ENCODE results near the gene BBIP1.
A peak's percentile ranks its signal among the peaks of the same experiment; 100 is the strongest.
"Not testable (repeated sequence)": the region's sequence is repeated elsewhere in the genome, so short reads cannot be mapped to it uniquely, and the experiment has no call there.

Gene BBIP1

DNA sequence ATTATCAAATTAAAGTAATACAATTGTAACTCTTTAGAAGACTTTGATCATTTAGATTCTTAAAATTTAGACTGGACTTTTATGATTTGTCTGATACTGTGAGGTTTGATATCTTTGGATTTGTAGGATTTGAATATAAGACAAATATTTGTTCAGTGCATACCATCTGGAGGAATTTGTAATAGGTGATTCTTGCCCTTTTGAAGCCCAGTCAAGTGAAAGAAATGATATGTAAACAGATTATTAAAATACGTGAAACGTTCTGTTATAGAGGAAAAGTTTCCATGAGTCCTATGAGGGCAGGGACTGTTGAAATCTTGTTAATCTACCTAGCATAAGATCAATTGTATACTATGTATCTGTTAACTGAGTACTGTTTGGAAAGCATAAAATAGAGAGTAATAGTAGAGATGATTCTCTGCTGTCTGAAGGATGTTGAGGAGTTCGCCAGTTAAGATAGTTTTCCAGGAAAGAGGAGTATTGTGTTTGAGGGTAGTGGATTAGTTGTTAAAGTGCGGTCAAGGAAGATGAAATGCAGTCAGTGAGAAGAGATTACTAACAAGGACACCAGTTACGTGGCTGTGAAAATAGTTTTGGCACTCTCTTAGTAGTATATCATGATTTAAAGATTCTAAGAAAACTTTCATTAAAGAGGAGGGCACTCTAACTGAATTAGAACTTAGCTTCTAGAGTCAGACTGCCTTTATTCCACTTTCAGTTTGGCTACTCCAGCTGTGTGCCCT lies 32.9 kb downstream of the BBIP1 start:
- no peak for DNase-seq (ENCODE audit: low spot score)

DNA sequence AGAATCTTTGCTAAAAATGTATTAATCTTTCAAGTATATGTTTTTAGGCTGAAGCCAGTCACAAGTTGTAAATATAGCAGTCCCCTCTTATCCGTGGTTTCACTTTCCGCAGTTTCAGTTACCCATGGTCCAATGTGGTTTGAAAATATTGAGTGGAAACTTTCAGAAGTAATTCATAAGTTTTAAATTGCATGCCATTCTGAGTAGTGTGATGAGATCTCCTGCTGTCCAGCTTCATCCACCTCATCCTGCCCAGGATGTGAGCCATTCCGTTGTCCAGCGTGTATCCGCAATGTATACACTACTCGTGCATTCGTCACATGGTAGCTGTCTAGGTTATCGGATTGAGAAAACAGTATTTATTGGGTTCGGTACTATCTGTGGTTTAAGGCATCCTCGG lies 35.1 kb downstream of the BBIP1 start:
- DNase-seq (ENCODE audit: low spot score), result no peak

DNA sequence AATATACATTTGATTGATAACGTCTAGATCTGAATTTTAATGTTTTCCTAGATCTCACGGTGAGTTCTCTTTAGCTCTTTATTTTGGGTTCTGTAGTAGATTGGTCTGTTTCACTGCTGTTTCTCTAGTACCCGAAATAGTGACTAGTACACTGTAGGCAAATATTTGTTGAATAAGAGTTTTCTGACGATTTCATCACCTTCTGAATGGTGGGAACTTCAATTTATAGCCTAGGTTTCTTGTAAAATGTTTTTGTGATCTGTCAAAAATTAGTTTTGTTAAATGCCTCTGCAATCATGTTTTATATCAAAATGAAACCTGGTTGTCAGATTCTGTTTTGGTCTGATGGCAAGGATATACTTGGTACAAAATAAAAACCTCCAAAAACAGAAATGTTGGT lies 37.1 kb downstream of the BBIP1 start:
- no peak for DNase-seq (ENCODE audit: low spot score)

DNA sequence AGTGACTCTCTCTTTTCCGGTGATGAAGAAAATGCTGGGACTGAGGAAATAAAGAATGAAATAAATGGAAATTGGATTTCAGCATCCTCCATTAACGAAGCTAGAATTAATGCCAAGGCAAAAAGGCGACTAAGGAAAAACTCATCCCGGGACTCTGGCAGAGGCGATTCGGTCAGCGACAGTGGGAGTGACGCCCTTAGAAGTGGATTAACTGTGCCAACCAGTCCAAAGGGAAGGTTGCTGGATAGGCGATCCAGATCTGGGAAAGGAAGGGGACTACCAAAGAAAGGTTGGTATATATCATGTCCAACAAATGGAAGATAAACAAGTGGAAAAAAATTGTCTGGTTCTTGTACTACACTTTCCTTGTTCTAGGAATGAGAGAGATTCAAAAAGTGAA lies 37.7 kb downstream of the BBIP1 start:
- DNase-seq (ENCODE audit: low spot score), result no peak

DNA sequence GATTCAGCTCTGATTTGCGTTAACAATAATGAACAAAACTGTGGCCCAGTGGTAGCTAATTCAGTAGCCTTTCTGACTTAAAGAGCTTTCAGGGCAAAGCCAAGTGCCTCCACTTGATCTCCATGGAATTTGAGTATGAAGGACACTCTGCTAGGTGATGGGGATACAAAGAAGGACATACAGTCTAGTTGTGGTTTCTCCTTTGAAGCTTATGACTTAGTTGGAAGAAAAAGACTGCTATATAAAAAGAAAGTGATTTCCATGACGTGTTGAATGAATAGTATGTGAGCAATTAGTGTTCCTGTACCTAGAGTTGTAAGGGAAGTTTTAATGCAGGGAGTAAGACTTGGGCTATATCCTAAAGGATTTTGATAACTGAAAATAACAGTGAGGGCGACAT lies 39.0 kb downstream of the BBIP1 start:
- DNase-seq (ENCODE audit: low spot score), result no peak

DNA sequence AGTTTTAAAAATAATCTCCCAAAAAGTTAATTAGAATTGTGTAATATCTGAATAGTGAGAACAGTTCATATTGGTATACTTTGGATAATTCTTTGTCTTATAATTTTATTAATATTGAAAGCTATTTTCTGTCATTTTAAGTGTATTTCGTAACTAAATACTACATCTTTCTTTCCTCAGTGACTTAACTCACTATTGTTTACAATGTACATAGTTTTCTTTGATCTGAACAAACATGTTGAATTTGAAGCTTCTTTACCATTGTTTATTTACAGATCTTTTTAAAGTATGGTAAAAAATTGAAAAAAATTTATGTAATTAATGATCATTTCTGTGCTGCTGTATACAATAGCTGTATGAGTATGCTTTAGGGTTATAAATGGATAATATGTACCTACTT lies 42.2 kb downstream of the BBIP1 start:
- DNase-seq (ENCODE audit: low spot score), result no peak

DNA sequence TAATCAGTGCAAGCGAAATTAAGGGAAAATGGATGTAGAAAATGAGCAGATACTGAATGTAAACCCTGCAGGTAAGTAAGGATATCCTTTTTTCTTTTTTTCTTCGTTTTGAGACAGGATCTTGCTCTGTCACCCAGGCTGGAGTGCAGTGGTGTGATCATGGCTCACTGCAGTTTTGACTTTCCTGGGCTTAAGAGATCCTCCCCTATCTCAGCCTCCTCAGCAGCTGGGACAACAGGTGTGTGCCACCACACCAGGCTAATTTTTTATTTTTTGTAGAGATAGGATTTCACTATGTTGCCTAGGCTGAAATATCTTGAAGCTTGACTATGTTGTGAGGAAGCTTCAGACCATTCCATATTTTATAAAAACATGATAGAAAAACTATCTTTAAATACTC lies 43.0 kb downstream of the BBIP1 start:
- DNase-seq (ENCODE audit: low spot score), result no peak

DNA sequence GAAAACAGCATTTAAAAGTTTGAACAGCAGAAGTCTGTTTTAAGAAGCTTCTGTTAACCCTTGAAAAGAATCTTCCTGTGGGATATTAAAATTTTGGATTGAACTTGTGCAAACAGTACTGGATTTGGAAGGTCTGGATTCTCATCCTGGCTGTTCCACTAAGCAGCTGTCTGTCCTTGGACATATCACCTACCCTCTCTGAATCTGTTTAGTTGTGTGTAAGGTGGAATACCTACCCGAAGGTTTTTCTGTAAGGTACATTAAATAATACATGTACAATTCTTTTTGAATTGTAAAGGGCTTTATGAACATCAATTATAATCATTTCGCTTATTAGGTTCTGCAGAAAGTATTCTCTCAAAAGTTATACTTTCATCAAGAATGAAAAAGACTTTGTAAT lies 45.0 kb downstream of the BBIP1 start:
- DNase-seq (ENCODE audit: low spot score), result no peak

DNA sequence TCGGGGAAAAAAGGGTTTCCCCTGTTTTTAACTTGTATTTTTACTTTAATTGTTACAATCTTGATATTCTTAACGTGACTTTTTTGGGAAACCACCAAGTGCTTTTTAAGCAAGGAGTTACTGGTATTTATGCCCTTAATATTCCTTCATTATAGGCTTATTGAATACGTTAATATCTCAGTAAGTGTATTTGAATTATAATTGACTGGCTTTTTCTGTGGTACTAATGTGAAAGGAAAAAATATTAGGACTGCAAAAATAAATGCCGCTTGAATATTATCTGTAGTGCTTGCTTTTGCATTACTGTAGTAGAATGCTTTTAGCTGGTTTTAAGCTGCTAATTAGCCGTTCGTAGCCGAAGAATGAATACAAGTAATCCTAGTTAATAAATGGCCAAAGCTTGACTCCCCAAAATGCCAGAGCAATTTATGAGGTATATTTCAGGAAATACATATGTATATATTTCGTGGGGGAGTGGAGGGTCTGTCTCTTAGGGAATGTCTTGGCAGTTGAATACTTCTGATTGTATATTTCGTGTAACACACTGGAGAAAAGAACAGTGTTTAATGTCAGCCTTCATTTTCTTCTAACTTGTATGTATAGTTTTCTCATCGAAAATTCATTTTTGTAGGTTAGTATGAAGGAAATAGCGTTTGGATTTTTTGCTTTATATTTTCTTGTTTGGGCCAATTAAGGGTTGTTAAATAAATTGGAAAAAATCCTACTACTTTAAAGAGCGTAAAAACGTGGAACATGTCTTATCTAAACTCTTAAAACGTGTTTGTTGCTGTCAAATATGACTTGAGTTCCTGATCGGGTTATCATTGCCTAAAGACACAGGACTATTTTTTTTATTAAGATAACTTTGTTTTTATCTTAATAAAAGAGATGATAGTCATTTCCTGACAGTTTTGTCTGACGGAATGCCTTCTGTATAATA lies 45.7 kb downstream of the BBIP1 start:
- no peak for DNase-seq (ENCODE audit: low spot score)

DNA sequence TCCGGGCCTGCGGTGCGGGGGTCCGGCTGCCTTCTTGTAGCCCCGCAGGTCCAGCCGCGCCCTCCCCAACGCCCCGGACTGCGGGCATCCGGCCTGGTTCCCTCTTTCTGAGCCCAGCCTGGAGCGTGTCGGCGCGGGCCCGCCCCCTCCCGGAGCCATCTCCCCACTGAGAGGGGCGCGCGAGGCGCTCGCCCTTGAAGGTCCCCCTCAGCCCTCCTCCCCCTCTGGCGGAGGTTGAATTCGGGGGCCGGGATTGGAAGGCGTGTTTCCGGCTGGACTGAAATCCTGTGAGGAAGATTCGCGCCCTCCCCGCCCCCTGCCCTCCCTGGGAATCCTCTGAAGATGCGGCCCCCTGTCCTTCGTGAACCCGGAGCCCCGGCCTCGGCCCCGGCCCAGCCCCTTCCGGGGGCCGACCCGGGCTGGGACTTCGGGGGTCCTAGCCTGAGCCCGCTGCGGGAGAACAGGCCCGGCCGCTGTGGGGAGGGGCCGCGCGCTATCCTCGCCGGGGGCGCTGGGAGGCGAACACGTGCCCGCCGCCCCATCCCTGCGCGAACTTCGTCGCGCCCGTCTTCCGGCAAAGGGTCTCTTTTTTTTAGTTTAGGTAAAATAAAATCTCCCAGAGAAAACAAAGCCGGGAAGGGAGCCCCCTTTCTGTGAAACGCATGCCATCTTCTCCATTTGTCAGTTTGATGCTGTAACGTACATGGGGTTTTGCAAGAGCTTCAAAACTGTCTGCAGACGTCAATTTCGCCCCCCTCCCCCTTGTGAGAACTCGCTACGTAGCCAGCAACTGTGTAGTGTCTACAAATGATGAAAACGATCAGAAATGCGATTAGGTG lies 46.6 kb downstream of the BBIP1 start:
- no peak for DNase-seq (ENCODE audit: low spot score)

DNA sequence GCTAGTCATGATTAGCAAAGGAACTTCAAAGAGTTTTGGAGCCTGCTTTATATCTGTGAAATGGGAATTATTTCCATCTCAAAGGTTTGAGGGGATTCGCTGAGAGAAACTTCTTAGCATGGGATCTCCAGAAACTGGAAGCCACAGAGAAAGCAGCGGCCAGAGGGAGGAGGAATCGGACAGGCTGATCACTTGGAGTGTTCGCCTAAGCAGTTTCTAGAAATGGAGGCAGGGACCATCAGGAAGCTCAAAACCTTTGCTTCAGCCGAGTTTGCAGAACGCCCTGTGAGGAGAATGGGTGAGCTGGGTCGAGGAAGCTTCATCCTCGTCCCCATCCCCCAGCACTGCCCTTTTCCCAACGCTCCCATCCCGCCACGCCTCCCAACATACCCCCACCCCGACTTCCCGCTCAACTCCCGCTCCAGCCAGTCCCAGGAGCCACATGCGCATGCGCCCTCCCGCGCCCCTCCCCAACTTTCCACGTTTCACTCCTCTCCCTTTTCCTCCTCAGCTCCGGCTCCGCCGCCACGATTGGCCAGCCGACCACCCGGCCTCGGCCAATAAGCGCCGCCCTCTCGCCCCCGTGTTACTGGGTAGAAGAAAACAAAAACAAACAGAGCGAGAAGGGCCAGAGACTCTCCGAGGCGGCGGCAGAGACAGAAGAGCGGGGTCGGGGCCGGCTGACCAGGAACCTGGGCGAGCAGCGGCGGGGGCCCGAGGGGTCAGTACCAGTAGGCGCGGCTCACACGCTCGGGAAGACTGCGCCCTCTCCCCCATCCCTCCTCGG lies 47.5 kb downstream of the BBIP1 start, which contains the start of gene PDCD4:
Gene PDCD4, plus strand, starts transcription at position 631 of the 787 bp plus-strand sequence. CDS start 4,100 bp downstream, outside the sequence.
- DNase-seq (ENCODE audit: low spot score), result peak; percentile 77

DNA sequence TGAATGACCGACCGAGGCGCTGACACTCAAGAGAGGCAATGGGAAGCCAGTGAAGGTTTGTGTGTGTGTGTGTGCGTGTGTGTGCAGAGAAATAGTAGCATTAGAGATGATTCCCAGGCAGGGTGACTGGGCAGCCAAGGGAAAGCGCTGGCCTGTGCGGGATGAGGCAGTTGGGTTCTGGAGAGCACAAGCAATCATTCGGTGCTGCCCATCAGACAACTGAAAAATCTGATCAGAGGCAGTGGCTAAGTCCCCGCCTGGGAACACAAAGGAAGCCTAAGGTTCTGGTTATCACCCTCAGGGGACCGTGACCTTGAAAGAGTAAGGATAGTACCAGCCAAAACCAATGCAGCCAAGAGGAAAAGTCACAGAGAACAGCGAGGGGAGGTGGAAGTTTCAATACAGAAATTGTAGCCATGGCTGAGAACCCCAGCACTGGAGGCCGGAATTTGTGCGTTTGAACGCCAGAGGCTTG lies 48.1 kb downstream of the BBIP1 start:
- no peak for DNase-seq (ENCODE audit: low spot score)

DNA sequence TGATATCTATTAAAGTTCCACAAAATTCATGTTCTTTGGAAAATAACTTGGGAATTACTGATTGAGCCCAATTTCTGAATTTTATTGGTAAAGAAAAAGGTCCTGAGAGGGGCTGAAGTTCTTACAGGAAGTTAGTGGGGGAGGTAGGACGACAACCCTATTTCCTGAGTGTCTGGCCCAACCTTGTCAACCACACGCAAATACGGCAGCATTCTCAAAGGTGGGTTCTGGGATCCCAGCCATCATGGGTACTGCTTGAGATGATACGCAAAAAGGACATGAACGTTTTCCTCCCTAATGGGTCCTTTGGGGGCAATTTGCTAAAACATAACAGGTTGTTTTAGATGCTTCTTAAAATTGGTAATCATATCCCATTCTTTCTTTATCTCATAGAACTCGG lies 50.0 kb downstream of the BBIP1 start:
- DNase-seq (ENCODE audit: low spot score), result no peak

DNA sequence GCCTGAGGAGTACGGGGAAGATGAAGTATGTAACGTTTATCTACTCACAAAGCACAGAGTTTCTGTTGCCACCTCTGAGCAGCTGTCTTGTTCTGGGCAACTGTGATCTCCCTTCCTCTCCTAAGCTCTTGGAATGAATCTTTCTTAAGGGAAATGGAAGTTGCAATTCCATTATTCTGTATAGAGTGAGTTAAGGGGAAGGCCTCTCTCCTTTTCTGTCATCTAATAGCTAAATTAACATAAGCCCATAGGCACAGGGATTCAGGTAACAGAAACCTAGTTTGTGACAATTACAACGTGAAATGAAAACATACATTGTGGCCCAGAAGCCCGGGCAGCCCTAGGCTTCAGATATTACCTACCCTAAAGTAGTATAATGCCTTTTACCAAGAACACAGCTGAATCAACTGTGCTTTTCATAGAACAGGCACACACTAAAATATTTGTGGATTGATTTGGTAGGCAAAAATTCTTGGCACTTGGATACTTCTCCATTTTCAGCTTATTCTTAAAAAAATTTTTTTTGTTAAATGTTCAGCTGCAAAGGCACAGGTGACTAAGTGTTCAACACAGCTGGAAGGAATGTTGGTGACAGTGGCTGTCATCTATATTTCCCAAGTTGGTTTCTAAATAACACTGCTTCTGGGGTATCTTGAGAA lies 51.0 kb downstream of the BBIP1 start:
- DNase-seq (ENCODE audit: low spot score), result no peak

DNA sequence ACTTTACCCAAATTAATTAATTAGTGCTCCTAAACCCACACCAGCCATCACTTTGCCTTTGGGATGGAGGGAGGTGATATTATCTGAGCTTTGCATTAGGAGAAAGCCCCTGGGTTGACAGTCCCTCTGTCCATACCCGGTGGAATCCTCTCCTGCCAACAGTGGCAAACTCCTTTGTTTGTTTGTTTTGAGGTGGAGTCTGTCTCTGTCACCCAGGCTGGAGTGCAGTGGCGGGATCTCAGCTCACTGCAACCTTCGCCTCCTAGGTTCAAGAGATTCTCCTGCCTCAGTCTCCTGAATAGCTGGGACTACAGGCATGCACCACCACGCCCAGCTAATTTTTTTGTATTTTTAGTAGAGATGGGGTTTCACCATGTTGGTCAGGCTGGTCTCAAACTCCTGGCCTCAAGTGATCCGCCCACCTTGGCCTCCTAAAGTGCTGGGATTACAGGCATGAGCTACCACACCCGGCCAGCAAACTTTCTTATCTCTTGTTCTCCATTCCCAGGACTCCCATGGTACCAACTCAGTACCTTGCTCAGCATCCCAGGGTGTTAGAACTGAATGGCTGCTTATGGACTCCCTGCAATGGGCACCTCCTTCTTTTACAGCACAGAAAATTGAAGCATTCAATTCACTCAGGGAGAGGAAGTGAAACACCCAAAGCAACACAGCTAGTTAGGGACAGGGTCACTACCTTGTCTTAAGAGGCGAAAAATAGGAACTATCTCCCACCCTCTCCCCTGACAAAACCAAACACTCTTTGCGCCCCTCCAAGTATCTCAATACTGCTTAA lies 51.8 kb downstream of the BBIP1 start:
- not testable (repeated sequence) for DNase-seq (ENCODE audit: low spot score)

DNA sequence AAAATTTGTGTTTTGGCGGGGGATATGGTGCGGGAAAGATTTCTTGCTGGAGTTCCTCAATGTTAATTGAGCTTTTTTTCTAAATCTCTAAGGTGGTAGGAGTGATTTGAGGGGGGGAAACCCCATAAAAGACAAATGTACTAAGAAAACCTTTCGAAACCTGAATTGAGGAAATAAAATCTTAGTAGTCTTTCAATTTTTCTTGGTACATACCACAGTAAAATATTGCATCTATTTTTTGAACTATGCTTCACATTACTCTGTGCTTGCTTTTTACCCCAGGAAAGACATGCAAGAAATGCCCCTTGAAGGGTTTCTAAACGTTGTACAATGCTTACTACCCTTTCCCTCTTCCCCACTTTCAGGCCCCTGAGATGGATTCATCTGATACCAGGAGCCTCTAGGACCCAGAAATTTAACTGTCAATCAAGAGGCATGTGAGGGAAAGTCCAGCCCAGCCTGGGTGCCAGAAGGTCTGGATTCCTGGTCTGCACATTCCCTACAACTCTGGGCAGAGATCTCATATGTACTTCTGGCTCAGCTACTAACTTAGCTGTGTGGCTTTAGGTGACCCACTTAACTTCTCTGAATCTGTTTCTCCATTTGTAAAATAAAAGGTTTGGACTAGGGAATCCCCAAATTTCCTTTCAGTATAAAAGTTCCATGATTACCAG lies 53.0 kb downstream of the BBIP1 start:
- DNase-seq (ENCODE audit: low spot score), result no peak

DNA sequence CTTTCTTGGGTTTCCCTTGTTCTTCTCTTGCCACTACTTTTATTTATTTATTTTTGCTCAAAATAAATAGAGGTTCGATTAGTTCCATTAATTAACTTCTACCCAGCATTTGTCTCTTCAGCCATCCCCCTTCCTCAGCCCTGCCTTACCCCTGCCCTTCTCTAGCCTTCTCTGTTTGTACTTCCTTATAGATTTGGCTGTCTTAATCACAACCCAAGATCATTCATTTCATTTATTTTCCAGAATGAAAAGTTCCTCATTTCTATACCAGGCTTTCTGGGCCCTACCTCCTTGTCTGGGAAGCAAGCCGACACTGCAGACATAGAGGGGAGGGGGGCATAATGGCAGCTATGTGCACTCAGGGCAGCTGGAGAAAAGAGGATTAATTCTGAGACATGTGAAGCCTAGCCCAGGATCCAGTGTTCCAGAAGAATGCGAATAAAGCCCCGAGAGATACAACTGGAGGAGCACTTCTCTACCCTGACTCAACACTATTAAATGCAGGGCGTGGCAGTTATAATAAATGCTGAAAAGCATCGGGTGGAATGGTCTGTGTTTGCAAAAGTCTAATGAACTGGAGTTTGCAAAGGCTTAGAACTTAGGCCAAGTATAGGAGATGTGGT lies 53.7 kb downstream of the BBIP1 start:
- DNase-seq (ENCODE audit: low spot score), result no peak

DNA sequence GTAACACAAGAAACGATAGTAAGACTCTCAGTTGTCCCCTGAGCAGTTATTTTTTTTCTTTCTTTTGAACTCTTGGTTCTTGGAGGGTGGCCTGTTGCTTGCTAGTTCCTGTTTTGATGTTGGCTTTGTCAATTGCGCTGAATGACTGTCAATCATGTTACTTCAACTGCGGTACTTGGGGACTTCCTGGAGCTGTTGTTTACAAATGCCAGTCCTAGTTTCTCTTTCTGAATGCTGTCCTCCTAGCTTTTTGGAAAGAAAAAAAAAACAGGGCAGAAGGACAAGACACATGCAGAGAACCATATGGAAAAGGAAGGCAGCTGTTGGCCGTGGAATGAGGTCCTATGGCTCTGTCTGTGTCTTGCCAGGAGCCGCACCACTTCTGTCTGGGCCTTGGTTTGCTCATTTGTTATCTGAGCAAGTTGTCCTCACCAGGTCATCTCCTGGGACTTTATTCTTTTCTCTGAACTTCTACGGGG lies 54.3 kb downstream of the BBIP1 start:
- DNase-seq (ENCODE audit: low spot score), result no peak

DNA sequence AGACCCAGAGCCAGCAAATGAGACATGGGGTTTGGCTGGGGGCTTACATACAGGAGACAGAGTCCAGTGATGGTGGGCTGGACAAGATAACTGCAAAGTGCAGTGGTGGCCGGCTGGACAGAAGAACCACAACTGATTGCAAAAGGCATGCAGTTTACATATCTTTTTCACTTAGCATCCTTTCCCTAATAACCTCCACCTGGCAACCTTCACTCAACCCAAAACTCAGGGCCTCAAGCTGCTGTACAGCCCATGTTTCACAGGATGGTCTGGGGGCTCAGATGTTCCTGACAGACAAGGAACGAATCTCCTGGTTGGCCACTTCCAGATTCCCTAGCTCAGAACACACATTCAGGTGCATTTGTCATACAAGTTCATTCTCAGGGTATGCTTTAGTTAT lies 55.0 kb downstream of the BBIP1 start:
- no peak for DNase-seq (ENCODE audit: low spot score)
